ENCODE measurements around the gene ZBTB18. TPM values are rescaled to one million over a fixed set of nuclear protein-coding genes. Genes with fewer than 3 reads are reported as not detected.

ZBTB18 gene
- polyA plus RNA-seq, 3 donors = 3.0 to 45.5 (median 3.6) TPM

DNA sequence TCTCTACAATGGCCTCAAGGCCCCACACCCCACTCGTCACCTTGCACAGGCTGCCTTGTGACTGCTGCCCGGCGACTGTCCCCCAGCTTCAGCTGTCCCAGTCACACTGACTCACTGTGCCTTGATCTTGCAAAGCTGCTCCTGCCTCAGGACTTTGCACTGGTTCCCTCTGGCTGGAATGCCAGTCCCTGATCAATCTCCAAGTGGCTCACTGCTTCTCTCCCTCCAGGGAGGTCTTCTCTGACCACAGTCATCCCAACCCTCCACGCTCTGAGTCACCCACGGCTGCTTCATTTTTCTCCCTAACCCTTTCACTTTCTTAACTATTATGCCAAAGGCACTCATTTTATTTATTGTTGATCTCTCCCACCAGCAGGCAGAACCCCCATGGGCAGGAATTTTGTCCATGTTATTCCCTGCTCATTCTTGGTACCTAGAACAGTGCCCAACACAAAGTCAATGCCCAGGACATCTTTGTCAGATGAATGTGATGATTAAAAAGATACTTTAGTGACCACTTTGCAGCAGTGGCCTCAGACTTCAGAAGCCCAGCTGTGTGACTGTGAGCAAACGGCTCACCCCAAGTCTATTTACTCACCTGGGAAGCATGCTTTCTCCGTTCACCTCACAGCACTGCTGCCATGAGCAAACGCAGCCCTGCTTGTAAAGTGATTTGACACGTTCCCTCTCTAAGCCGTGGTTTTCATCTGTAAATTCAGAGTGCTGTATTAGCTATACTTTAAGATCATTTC lies 53.4 kb downstream of the ZBTB18 start:
- H3K27me3 Mint-ChIP-seq (ENCODE audit: low read depth in 3 of 3) = peaks cover 13 to 25% (median 14%) of the 10 kb centered on the region in 3 donors
- no peaks in the 10 kb centered on the region for H3K79me2 ChIP-seq (ENCODE audit: insufficient read depth, low read length)
- no peak overlapping the region for H3K9ac ChIP-seq (ENCODE audit: insufficient read depth, low read length, poor library complexity, severe bottlenecking)
- no peak overlapping the region for H3K27ac ChIP-seq (ENCODE audit: low read depth in 1 of 2, low read length in 2 of 2)
- no peaks in the 10 kb centered on the region for H3K36me3 Mint-ChIP-seq
- H3K4me3 ChIP-seq (replicated peaks in 1 of 3; ENCODE audit: low read depth in 2 of 3, low read length in 3 of 3) = no peak overlapping the region
- no peaks in the 10 kb centered on the region for H3K36me3 ChIP-seq (replicated peaks in 1 of 2; ENCODE audit: control insufficient read depth in 1 of 2, insufficient read depth in 2 of 2, low read length in 2 of 2)
- TF ChIP-seq, protein P1, sequence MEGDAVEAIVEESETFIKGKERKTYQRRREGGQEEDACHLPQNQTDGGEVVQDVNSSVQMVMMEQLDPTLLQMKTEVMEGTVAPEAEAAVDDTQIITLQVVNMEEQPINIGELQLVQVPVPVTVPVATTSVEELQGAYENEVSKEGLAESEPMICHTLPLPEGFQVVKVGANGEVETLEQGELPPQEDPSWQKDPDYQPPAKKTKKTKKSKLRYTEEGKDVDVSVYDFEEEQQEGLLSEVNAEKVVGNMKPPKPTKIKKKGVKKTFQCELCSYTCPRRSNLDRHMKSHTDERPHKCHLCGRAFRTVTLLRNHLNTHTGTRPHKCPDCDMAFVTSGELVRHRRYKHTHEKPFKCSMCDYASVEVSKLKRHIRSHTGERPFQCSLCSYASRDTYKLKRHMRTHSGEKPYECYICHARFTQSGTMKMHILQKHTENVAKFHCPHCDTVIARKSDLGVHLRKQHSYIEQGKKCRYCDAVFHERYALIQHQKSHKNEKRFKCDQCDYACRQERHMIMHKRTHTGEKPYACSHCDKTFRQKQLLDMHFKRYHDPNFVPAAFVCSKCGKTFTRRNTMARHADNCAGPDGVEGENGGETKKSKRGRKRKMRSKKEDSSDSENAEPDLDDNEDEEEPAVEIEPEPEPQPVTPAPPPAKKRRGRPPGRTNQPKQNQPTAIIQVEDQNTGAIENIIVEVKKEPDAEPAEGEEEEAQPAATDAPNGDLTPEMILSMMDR (IDR thresholded peaks at IDR 0.05) = no peak
- peaks cover 4% of the 10 kb centered on the region for H3K4me1 Mint-ChIP-seq
- 91% methylated on average over 10 of the region's 10 CpGs for WGBS (ENCODE audit: insufficient coverage)
- H3K9me3 ChIP-seq (replicated peaks in 1 of 2; ENCODE audit: control insufficient read depth in 1 of 2, insufficient read depth in 1 of 2, low read length in 2 of 2) = peaks cover under 1 to 1% of the 10 kb centered on the region in 2 donors
- no peaks in the 10 kb centered on the region for H3K4me1 ChIP-seq (ENCODE audit: control insufficient read depth in 1 of 2, insufficient read depth in 2 of 2, low read length in 2 of 2)
- no peaks in the 10 kb centered on the region for H4K20me1 ChIP-seq (ENCODE audit: insufficient read depth, low read length)
- H3K27me3 ChIP-seq (ENCODE audit: control insufficient read depth in 2 of 2, insufficient read depth in 2 of 2, low read length in 2 of 2) = peaks cover 0 to 21% of the 10 kb centered on the region in 2 donors
- H3K4me2 ChIP-seq (replicated peaks; ENCODE audit: extremely low read depth, low read length, poor library complexity, severe bottlenecking) = no peak overlapping the region
- intact Hi-C loops (cut with micrococcal nuclease) = no loop called here
- peaks cover 0 to 2% (median 0%) of the 10 kb centered on the region in 7 donors for H3K9me3 Mint-ChIP-seq
- no peak overlapping the region for H3K4me3 Mint-ChIP-seq
- no peak for DNase-seq
- H2AFZ ChIP-seq (ENCODE audit: insufficient read depth, low read depth, low read length, poor library complexity, severe bottlenecking) = no peak overlapping the region
- peak overlapping the region in 1 of 7 donors; percentile 61 for H3K27ac Mint-ChIP-seq

GRCh38 chr1:244106176-244106575 lies 55.1 kb downstream of the ZBTB18 start:
- 100% methylated on average over 1 of the region's 3 CpGs for WGBS (ENCODE audit: insufficient coverage)

More at GRCh38 chr1:244106176-244106575, 55.1 kb downstream of the ZBTB18 start:
- Histone ChIP-seq H3K79me2 (ENCODE audit: insufficient read depth, low read length) (no peaks in the 10 kb centered on the region), H3K36me3 (replicated peaks in 1 of 2; ENCODE audit: control insufficient read depth in 1 of 2, insufficient read depth in 2 of 2, low read length in 2 of 2) (no peaks in the 10 kb centered on the region), H3K4me2 (replicated peaks; ENCODE audit: extremely low read depth, low read length, poor library complexity, severe bottlenecking) (no peak overlapping the region), H3K4me3 (replicated peaks in 1 of 3; ENCODE audit: low read depth in 2 of 3, low read length in 3 of 3) (no peak overlapping the region), H4K20me1 (ENCODE audit: insufficient read depth, low read length) (no peaks in the 10 kb centered on the region), H3K27ac (ENCODE audit: low read depth in 1 of 2, low read length in 2 of 2) (no peak overlapping the region), H2AFZ (ENCODE audit: insufficient read depth, low read depth, low read length, poor library complexity, severe bottlenecking) (no peak overlapping the region), H3K27me3 (ENCODE audit: control insufficient read depth in 2 of 2, insufficient read depth in 2 of 2, low read length in 2 of 2) (peaks cover 0 to 8% of the 10 kb centered on the region in 2 donors), H3K9ac (ENCODE audit: insufficient read depth, low read length, poor library complexity, severe bottlenecking) (no peak overlapping the region), H3K9me3 (replicated peaks in 1 of 2; ENCODE audit: control insufficient read depth in 1 of 2, insufficient read depth in 1 of 2, low read length in 2 of 2) (no peaks in the 10 kb centered on the region), H3K4me1 (ENCODE audit: control insufficient read depth in 1 of 2, insufficient read depth in 2 of 2, low read length in 2 of 2) (no peaks in the 10 kb centered on the region)
- Mint-ChIP-seq H3K4me1 (no peaks in the 10 kb centered on the region), H3K27ac (no peak overlapping the region), H3K4me3 (no peak overlapping the region), H3K36me3 (no peaks in the 10 kb centered on the region), H3K9me3 (peaks cover 0 to 2% (median 0%) of the 10 kb centered on the region in 7 donors), H3K27me3 (ENCODE audit: low read depth in 3 of 3) (peaks cover 2 to 13% (median 7%) of the 10 kb centered on the region in 3 donors)
- no peak for DNase-seq
- intact Hi-C loops (cut with micrococcal nuclease) = no loop called here
- TF ChIP-seq, protein P1 (IDR thresholded peaks at IDR 0.05) = no peak

Small RNA genes within 50 kb of the gene (small RNA-seq; reads per million reads assigned to genes)
- not detected for gene RN7SL148P (ENCODE audit: insufficient read length, low read depth)

Other genes with a start within 250 kb of the ZBTB18 start
- gene AKT3, start 201.0 kb upstream of the ZBTB18 start, polyA plus RNA-seq = 1 to 10 TPM in 2 of 3 donors, under 1 TPM in 1; 0.81 to 1.7 (median 1.4) TPM

Measured in CD14-positive monocyte (primary cell).